ENCODE measurements around the gene SV2B.

Gene SV2B

DNA sequence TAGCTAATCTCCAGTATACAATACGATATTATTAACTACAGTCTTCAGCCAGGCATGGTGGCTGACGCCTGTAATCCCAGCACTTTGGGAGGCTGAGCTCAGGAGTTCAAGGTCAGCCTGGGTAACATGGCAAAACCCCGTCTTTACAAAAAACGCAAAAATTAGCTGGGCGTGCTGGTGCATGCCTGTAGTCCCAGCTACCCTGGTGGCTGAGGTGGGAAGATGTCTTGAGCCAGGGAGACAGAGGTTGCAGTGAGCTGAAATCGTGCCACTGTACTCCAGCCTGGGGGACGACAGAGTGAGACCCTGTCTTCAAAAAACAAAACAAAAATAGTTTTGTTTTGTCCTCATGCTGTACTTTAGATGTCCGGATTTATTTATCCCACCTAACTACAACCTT is 29.2 kb upstream of the SV2B start:
- POLR2A ChIA-PET = no interaction called here
- no peak overlapping the region for H3K4me3 ChIP-seq (ENCODE audit: low read depth, low read length)
- no peak overlapping the region for H3K27ac ChIP-seq (ENCODE audit: extremely low read depth, low read depth, low read length)
- CTCF ChIA-PET = interaction anchor here (0.6 to 2.3 kb wide), 5 partner anchors 15 to 177 kb away, joined by 3 to 11 read pairs (median 3); partner anchors contain the start of gene HDDC3
- TF ChIP-seq ZNF16 (tag by site-specific recombination; IDR thresholded peaks at IDR 0.05; ENCODE audit: low read depth) (no peak), ZNF830 (tag by site-specific recombination; IDR thresholded peaks at IDR 0.05; ENCODE audit: low read depth) (no peak), HOXA7 (CRISPR knock-in tag; IDR thresholded peaks at IDR 0.05; ENCODE audit: borderline replicate concordance) (no peak), ZNF701 (tag by site-specific recombination; IDR thresholded peaks at IDR 0.05) (no peak), ZNF324 (tag by site-specific recombination; IDR thresholded peaks at IDR 0.05) (no peak), GLIS2 (tag by site-specific recombination; IDR thresholded peaks at IDR 0.05) (no peak), ZNF660 (tag by site-specific recombination; IDR thresholded peaks at IDR 0.05) (no peak), ZNF664 (tag by site-specific recombination; IDR thresholded peaks at IDR 0.05) (no peak), ZNF146 (tag by site-specific recombination; IDR thresholded peaks at IDR 0.05) (no peak), ZBTB20 (tag by site-specific recombination; IDR thresholded peaks at IDR 0.05) (no peak), ZNF670 (tag by site-specific recombination; IDR thresholded peaks at IDR 0.05; ENCODE audit: low read depth) (no peak), ZNF169 (tag by site-specific recombination; IDR thresholded peaks at IDR 0.05) (no peak)
- TF ChIP-seq, protein P1, sequence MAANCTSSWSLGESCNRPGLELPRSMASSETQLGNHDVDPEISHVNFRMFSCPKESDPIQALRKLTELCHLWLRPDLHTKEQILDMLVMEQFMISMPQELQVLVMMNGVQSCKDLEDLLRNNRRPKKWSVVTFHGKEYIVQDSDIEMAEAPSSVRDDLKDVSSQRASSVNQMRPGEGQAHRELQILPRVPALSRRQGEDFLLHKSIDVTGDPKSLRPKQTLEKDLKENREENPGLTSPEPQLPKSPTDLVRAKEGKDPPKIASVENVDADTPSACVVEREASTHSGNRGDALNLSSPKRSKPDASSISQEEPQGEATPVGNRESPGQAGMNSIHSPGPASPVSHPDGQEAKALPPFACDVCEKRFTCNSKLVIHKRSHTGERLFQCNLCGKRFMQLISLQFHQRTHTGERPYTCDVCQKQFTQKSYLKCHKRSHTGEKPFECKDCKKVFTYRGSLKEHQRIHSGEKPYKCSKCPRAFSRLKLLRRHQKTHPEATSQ (tag by site-specific recombination; IDR thresholded peaks at IDR 0.05) = no peak
- TF ChIP-seq, protein P2, sequence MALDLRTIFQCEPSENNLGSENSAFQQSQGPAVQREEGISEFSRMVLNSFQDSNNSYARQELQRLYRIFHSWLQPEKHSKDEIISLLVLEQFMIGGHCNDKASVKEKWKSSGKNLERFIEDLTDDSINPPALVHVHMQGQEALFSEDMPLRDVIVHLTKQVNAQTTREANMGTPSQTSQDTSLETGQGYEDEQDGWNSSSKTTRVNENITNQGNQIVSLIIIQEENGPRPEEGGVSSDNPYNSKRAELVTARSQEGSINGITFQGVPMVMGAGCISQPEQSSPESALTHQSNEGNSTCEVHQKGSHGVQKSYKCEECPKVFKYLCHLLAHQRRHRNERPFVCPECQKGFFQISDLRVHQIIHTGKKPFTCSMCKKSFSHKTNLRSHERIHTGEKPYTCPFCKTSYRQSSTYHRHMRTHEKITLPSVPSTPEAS (tag by site-specific recombination; IDR thresholded peaks at IDR 0.05) = no peak
- no peaks in the 10 kb centered on the region for H3K9me3 ChIP-seq (ENCODE audit: control insufficient read depth, insufficient read depth, low read depth, low read length)
- no peaks in the 10 kb centered on the region for H3K36me3 ChIP-seq (ENCODE audit: control insufficient read depth in 2 of 2, insufficient read depth in 1 of 2, low read length in 2 of 2)
- no peaks in the 10 kb centered on the region for H3K4me1 ChIP-seq (ENCODE audit: control insufficient read depth, insufficient read depth, low read length)

DNA sequence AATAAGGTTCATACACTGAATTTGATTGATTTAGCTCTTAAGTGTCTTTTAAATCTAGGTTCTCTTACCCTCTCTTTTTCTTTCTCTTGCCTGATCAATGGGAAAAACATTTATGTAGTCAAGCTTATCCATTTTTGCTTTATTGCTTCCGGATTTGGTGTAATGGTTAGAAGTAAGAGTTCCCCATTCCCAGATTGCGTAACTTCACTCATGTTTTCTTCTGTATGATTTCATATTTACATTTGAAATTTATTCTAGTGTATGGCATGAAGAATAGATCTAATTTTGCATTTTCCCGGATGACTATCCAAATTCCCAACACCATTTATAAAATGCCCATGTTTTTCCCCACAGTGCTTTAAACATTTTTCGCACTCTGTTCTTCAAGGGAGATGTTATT is 27.9 kb upstream of the SV2B start:
- no peaks in the 10 kb centered on the region for H3K36me3 ChIP-seq (ENCODE audit: control insufficient read depth in 2 of 2, insufficient read depth in 1 of 2, low read length in 2 of 2)
- ChIA-PET CTCF (interaction anchor here (0.7 to 2.3 kb wide), 2 partner anchors 16 to 515 kb away, joined by 4 to 11 read pairs; no protein-coding TSS in a partner anchor), POLR2A (no interaction called here)
- H3K9me3 ChIP-seq (ENCODE audit: control insufficient read depth, insufficient read depth, low read depth, low read length) = no peaks in the 10 kb centered on the region
- H3K4me3 ChIP-seq (ENCODE audit: low read depth, low read length) = no peak overlapping the region
- no peaks in the 10 kb centered on the region for H3K4me1 ChIP-seq (ENCODE audit: control insufficient read depth, insufficient read depth, low read length)
- no peak overlapping the region for H3K27ac ChIP-seq (ENCODE audit: extremely low read depth, low read depth, low read length)
- TF ChIP-seq, protein P3, sequence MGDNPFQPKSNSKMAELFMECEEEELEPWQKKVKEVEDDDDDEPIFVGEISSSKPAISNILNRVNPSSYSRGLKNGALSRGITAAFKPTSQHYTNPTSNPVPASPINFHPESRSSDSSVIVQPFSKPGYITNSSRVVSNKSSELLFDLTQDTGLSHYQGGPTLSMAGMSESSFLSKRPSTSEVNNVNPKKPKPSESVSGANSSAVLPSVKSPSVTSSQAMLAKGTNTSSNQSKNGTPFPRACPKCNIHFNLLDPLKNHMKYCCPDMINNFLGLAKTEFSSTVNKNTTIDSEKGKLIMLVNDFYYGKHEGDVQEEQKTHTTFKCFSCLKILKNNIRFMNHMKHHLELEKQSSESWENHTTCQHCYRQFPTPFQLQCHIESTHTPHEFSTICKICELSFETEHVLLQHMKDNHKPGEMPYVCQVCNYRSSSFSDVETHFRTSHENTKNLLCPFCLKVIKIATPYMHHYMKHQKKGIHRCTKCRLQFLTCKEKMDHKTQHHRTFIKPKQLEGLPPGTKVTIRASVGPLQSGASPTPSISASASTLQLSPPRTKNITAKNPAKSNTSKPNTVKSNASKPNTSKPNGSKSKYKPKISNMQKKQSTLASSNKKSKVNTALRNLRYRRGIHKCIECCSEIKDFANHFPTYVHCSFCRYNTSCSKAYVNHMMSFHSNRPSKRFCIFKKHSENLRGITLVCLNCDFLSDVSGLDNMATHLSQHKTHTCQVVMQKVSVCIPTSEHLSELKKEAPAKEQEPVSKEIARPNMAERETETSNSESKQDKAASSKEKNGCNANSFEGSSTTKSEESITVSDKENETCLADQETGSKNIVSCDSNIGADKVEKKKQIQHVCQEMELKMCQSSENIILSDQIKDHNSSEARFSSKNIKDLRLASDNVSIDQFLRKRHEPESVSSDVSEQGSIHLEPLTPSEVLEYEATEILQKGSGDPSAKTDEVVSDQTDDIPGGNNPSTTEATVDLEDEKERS (tag by site-specific recombination; IDR thresholded peaks at IDR 0.05) = no peak
- TF ChIP-seq, protein P4, sequence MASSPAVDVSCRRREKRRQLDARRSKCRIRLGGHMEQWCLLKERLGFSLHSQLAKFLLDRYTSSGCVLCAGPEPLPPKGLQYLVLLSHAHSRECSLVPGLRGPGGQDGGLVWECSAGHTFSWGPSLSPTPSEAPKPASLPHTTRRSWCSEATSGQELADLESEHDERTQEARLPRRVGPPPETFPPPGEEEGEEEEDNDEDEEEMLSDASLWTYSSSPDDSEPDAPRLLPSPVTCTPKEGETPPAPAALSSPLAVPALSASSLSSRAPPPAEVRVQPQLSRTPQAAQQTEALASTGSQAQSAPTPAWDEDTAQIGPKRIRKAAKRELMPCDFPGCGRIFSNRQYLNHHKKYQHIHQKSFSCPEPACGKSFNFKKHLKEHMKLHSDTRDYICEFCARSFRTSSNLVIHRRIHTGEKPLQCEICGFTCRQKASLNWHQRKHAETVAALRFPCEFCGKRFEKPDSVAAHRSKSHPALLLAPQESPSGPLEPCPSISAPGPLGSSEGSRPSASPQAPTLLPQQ (tag by site-specific recombination; IDR thresholded peaks at IDR 0.05) = no peak
- TF ChIP-seq ZNF558 (tag by site-specific recombination; IDR thresholded peaks at IDR 0.05) (no peak), ZNF530 (tag by site-specific recombination; IDR thresholded peaks at IDR 0.05; ENCODE audit: low read depth) (no peak), ZNF48 (tag by site-specific recombination; IDR thresholded peaks at IDR 0.05) (no peak), ZNF157 (tag by site-specific recombination; IDR thresholded peaks at IDR 0.05) (no peak), GLI2 (tag by site-specific recombination; IDR thresholded peaks at IDR 0.05; ENCODE audit: borderline replicate concordance, low read depth) (no peak), ZNF843 (tag by site-specific recombination; IDR thresholded peaks at IDR 0.05) (no peak), ZNF311 (tag by site-specific recombination; IDR thresholded peaks at IDR 0.05; ENCODE audit: borderline replicate concordance) (no peak), OSR2 (tag by site-specific recombination; IDR thresholded peaks at IDR 0.05) (no peak), TCF7L2 (IDR thresholded peaks at IDR 0.05; ENCODE audit: borderline replicate concordance, low read depth, low read length) (no peak), ZNF660 (tag by site-specific recombination; IDR thresholded peaks at IDR 0.05) (no peak)
- TF ChIP-seq, protein P5, sequence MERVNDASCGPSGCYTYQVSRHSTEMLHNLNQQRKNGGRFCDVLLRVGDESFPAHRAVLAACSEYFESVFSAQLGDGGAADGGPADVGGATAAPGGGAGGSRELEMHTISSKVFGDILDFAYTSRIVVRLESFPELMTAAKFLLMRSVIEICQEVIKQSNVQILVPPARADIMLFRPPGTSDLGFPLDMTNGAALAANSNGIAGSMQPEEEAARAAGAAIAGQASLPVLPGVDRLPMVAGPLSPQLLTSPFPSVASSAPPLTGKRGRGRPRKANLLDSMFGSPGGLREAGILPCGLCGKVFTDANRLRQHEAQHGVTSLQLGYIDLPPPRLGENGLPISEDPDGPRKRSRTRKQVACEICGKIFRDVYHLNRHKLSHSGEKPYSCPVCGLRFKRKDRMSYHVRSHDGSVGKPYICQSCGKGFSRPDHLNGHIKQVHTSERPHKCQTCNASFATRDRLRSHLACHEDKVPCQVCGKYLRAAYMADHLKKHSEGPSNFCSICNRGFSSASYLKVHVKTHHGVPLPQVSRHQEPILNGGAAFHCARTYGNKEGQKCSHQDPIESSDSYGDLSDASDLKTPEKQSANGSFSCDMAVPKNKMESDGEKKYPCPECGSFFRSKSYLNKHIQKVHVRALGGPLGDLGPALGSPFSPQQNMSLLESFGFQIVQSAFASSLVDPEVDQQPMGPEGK (tag by site-specific recombination; IDR thresholded peaks at IDR 0.05) = no peak
